SK-N-SH treated with all-trans-retinoic acid at 6 μM for 48 hours (cell line): ENCODE results near the gene NFATC4.

Source experiments
- ARNTL ChIP-seq: fragments of 450-650 bp; formaldehyde crosslinking; IDR thresholded peaks from 2 replicates; pipeline ENCODE4 v1.5.0; 2020; ENCODE audit warnings: low read depth, mild to moderate bottlenecking, moderate library complexity, borderline replicate concordance
- ESRRG ChIP-seq: fragments of 250-450 bp; sonication (Bioruptor Pico); IDR thresholded peaks from 2 replicates; pipeline ENCODE4 v1.6.1; 2021; ENCODE audit warnings: mild to moderate bottlenecking
- SNAI2 ChIP-seq: fragments of 250-450 bp; sonication (Bioruptor Pico); IDR thresholded peaks from 2 replicates; pipeline ENCODE4 v1.5.0; 2020; ENCODE audit warnings: mild to moderate bottlenecking, moderate library complexity
- TCF4 ChIP-seq: fragments of 250-450 bp; sonication (Bioruptor Pico); IDR thresholded peaks from 2 replicates; pipeline ENCODE4 v1.8.0; 2021; ENCODE audit warnings: mild to moderate bottlenecking, moderate library complexity, borderline replicate concordance
- ZFP3 ChIP-seq: fragments of 250-450 bp; sonication (Bioruptor Pico); IDR thresholded peaks from 2 replicates; pipeline ENCODE4 v1.5.0; 2020; ENCODE audit warnings: mild to moderate bottlenecking, moderate library complexity
- ZNF565 ChIP-seq: fragments of 450-650 bp; formaldehyde crosslinking; conservative IDR thresholded peaks from 2 replicates; pipeline ENCODE4 v1.5.0; 2020; ENCODE audit warnings: low read depth, mild to moderate bottlenecking, moderate library complexity
- ZNF8 ChIP-seq: fragments of 450-650 bp; formaldehyde crosslinking; IDR thresholded peaks from 2 replicates; pipeline ENCODE4 v1.5.0; 2020; ENCODE audit warnings: mild to moderate bottlenecking, moderate library complexity
- TF ChIP-seq, protein P1 (sequence below): fragments of 250-450 bp; sonication (Bioruptor Pico); IDR thresholded peaks from 2 replicates; pipeline ENCODE4 v1.5.0; 2020; ENCODE audit warnings: mild to moderate bottlenecking, moderate library complexity
- TF ChIP-seq, protein P2 (sequence below): fragments of 250-450 bp; sonication (Bioruptor Pico); IDR thresholded peaks from 2 replicates; pipeline ENCODE4 v1.8.0; 2020; ENCODE audit warnings: mild to moderate bottlenecking, moderate library complexity, borderline replicate concordance

GRCh38 chr14:24369907-24370687, 2.1 kb downstream of the NFATC4 start:
- TF ChIP-seq ZNF8 (CRISPR knock-in tag) (no peak), ESRRG (CRISPR knock-in tag) (no peak), ARNTL (CRISPR knock-in tag) (no peak), ZNF565 (CRISPR knock-in tag) (no peak), TCF4 (CRISPR knock-in tag) (no peak), ZFP3 (CRISPR knock-in tag) (no peak), SNAI2 (no peak)
- TF ChIP-seq, protein P1, sequence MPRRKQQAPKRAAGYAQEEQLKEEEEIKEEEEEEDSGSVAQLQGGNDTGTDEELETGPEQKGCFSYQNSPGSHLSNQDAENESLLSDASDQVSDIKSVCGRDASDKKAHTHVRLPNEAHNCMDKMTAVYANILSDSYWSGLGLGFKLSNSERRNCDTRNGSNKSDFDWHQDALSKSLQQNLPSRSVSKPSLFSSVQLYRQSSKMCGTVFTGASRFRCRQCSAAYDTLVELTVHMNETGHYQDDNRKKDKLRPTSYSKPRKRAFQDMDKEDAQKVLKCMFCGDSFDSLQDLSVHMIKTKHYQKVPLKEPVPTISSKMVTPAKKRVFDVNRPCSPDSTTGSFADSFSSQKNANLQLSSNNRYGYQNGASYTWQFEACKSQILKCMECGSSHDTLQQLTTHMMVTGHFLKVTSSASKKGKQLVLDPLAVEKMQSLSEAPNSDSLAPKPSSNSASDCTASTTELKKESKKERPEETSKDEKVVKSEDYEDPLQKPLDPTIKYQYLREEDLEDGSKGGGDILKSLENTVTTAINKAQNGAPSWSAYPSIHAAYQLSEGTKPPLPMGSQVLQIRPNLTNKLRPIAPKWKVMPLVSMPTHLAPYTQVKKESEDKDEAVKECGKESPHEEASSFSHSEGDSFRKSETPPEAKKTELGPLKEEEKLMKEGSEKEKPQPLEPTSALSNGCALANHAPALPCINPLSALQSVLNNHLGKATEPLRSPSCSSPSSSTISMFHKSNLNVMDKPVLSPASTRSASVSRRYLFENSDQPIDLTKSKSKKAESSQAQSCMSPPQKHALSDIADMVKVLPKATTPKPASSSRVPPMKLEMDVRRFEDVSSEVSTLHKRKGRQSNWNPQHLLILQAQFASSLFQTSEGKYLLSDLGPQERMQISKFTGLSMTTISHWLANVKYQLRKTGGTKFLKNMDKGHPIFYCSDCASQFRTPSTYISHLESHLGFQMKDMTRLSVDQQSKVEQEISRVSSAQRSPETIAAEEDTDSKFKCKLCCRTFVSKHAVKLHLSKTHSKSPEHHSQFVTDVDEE (CRISPR knock-in tag): no peak
- TF ChIP-seq, protein P2, sequence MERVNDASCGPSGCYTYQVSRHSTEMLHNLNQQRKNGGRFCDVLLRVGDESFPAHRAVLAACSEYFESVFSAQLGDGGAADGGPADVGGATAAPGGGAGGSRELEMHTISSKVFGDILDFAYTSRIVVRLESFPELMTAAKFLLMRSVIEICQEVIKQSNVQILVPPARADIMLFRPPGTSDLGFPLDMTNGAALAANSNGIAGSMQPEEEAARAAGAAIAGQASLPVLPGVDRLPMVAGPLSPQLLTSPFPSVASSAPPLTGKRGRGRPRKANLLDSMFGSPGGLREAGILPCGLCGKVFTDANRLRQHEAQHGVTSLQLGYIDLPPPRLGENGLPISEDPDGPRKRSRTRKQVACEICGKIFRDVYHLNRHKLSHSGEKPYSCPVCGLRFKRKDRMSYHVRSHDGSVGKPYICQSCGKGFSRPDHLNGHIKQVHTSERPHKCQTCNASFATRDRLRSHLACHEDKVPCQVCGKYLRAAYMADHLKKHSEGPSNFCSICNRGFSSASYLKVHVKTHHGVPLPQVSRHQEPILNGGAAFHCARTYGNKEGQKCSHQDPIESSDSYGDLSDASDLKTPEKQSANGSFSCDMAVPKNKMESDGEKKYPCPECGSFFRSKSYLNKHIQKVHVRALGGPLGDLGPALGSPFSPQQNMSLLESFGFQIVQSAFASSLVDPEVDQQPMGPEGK (CRISPR knock-in tag): no peak
